IMR-90 (cell line): Measurements from ENCODE around the gene STX11.

Experiments used
- BHLHE40 ChIP-seq: fragments of 150-350 bp; IDR thresholded peaks from 2 replicates; pipeline ENCODE4 v1.6.1; 2016; ENCODE audit warnings: mild to moderate bottlenecking, low read depth, low read length
- CEBPB ChIP-seq: IDR thresholded peaks from 2 replicates; pipeline ENCODE4 v1.6.1; 2012; ENCODE audit warnings: low read depth, low read length, improper control_type of control experiment
- MAFK ChIP-seq: IDR thresholded peaks from 2 replicates; pipeline ENCODE4 v1.6.1; 2012; ENCODE audit warnings: low read depth, low read length, improper control_type of control experiment
- MXI1 ChIP-seq: IDR thresholded peaks from 2 replicates; pipeline ENCODE4 v1.6.1; 2012; ENCODE audit warnings: low read depth, mild to moderate bottlenecking, low read length, moderate library complexity, borderline replicate concordance
- NFE2L2 ChIP-seq: fragments of 150-350 bp; IDR thresholded peaks from 2 replicates; pipeline ENCODE4 v1.6.1; 2016; ENCODE audit warnings: low read depth, mild to moderate bottlenecking, low read length
- POLR2A ChIP-seq: IDR thresholded peaks from 2 replicates; pipeline ENCODE4 v1.6.1; 2012; ENCODE audit warnings: mild to moderate bottlenecking, low read depth, low read length
- RCOR1 ChIP-seq: IDR thresholded peaks from 2 replicates; pipeline ENCODE4 v1.6.1; 2012; ENCODE audit warnings: mild to moderate bottlenecking, low read length, improper control_type of control experiment; ENCODE audit not compliant: insufficient replicate concordance
- RFX5 ChIP-seq: IDR thresholded peaks from 2 replicates; pipeline ENCODE4 v1.8.0; 2012; ENCODE audit warnings: low read depth, mild to moderate bottlenecking, low read length, moderate library complexity
- SMC3 ChIP-seq: fragments of 150-350 bp; IDR thresholded peaks from 2 replicates; pipeline ENCODE4 v1.6.1; 2016; ENCODE audit warnings: low read depth, mild to moderate bottlenecking, antibody characterized with exemption, low read length, moderate library complexity
- TF ChIP-seq, protein P1 (sequence below): conservative IDR thresholded peaks from 2 replicates; pipeline ENCODE4 v1.5.1; 2012; ENCODE audit warnings: mild to moderate bottlenecking, low read depth, low read length, improper control_type of control experiment
- TF ChIP-seq, protein P2 (sequence below): fragments of 150-350 bp; IDR thresholded peaks from 2 replicates; pipeline ENCODE4 v1.6.1; 2017; ENCODE audit warnings: mild to moderate bottlenecking, antibody characterized with exemption, low read length, low read depth
- TF ChIP-seq, protein P3 (sequence below): fragments of 150-350 bp; IDR thresholded peaks from 2 replicates; pipeline ENCODE4 v1.6.1; 2016; ENCODE audit warnings: low read depth, mild to moderate bottlenecking, low read length, moderate library complexity, borderline replicate concordance

DNA sequence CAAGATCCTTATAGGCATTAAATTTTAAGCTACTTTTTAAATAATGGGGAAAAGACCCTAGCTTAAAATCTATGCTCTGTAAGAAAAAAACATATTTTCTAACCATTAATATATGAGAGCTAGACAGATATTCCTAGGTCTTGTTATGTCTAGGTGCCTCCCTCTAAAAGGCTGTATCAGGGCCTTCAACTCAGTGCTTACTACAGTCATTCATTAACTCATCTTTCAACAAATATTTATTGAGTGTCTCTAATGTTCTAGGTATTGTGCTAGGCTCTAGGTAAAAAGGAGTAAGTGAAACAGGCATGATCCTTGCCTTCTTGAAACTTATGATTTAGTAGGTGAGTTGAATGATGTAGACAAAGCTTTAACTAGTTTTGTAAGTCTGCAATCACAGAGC is 6.4 kb upstream of the STX11 start:
- TF ChIP-seq, protein P1, sequence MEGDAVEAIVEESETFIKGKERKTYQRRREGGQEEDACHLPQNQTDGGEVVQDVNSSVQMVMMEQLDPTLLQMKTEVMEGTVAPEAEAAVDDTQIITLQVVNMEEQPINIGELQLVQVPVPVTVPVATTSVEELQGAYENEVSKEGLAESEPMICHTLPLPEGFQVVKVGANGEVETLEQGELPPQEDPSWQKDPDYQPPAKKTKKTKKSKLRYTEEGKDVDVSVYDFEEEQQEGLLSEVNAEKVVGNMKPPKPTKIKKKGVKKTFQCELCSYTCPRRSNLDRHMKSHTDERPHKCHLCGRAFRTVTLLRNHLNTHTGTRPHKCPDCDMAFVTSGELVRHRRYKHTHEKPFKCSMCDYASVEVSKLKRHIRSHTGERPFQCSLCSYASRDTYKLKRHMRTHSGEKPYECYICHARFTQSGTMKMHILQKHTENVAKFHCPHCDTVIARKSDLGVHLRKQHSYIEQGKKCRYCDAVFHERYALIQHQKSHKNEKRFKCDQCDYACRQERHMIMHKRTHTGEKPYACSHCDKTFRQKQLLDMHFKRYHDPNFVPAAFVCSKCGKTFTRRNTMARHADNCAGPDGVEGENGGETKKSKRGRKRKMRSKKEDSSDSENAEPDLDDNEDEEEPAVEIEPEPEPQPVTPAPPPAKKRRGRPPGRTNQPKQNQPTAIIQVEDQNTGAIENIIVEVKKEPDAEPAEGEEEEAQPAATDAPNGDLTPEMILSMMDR: no peak
- TF ChIP-seq, protein P2, sequence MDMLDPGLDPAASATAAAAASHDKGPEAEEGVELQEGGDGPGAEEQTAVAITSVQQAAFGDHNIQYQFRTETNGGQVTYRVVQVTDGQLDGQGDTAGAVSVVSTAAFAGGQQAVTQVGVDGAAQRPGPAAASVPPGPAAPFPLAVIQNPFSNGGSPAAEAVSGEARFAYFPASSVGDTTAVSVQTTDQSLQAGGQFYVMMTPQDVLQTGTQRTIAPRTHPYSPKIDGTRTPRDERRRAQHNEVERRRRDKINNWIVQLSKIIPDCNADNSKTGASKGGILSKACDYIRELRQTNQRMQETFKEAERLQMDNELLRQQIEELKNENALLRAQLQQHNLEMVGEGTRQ: no peak
- TF ChIP-seq POLR2A (no peak), RCOR1 (no peak), SMC3 (no peak), MAFK (no peak), BHLHE40 (no peak), RFX5 (no peak), MXI1 (no peak), NFE2L2 (no peak), CEBPB (no peak)
- TF ChIP-seq, protein P3, sequence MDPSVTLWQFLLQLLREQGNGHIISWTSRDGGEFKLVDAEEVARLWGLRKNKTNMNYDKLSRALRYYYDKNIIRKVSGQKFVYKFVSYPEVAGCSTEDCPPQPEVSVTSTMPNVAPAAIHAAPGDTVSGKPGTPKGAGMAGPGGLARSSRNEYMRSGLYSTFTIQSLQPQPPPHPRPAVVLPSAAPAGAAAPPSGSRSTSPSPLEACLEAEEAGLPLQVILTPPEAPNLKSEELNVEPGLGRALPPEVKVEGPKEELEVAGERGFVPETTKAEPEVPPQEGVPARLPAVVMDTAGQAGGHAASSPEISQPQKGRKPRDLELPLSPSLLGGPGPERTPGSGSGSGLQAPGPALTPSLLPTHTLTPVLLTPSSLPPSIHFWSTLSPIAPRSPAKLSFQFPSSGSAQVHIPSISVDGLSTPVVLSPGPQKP: no peak
